Hepatic stellate cell (primary cell): ENCODE data around the gene TRAPPC2B.
A peak's percentile ranks its signal among the peaks of the same experiment; 100 is the strongest.
"Not testable (repeated sequence)": the region's sequence is repeated elsewhere in the genome, so short reads cannot be mapped to it uniquely, and the experiment has no call there.

ENCODE experiments used
- DNase-seq: peaks from one replicate; pipeline ENCODE4 v3.0.0; 2011; ENCODE audit warnings: low spot score

The TRAPPC2B gene

GRCh38 chr19:57374647-57375046, 11.3 kb downstream of the TRAPPC2B start:
- not testable (repeated sequence) for DNase-seq

- DNase-seq, result no peak
These were observed 12.8 kb downstream of the TRAPPC2B start for GRCh38 chr19:57376151-57376550.

GRCh38 chr19:57377498-57378146, 14.3 kb downstream of the TRAPPC2B start:
- DNase-seq, result no peak

- no peak for DNase-seq
These were observed 17.6 kb downstream of the TRAPPC2B start for GRCh38 chr19:57380923-57381322.

GRCh38 chr19:57382806-57383488, 19.6 kb downstream of the TRAPPC2B start:
- no peak for DNase-seq

- DNase-seq, result no peak
These were observed 25.9 kb downstream of the TRAPPC2B start for GRCh38 chr19:57389194-57389729.

- DNase-seq, result peak; percentile 93
These were observed 26.6 kb downstream of the TRAPPC2B start, which contains the start of gene ZNF548 for GRCh38 chr19:57389730-57390598. Gene ZNF548 (plus strand): TSS chr19:57389854. CDS start chr19:57390100, 246 bp downstream.

- DNase-seq, result no peak
These were observed 32.4 kb downstream of the TRAPPC2B start for GRCh38 chr19:57395710-57396109.

- DNase-seq, result no peak
These were observed 35.5 kb downstream of the TRAPPC2B start for GRCh38 chr19:57398868-57399267.

- no peak for DNase-seq
These were observed 40.6 kb downstream of the TRAPPC2B start for GRCh38 chr19:57403737-57404563.

GRCh38 chr19:57406516-57407123, 43.3 kb downstream of the TRAPPC2B start:
- DNase-seq, result peak; percentile 73

GRCh38 chr19:57410877-57411671, 47.7 kb downstream of the TRAPPC2B start, which contains the start of gene ZNF17:
Gene ZNF17 (plus strand): TSS chr19:57411161. CDS start chr19:57413616, 2,455 bp downstream.
- peak; percentile 97 for DNase-seq
